GM19035 (cell line): ENCODE measurements around the gene MYO9A.
"Not testable (repeated sequence)": the region's sequence is repeated elsewhere in the genome, so short reads cannot be mapped to it uniquely, and the experiment has no call there.

Source experiments
- ATAC-seq: cut with Tn5 transposase; IDR thresholded peaks from one replicate; pipeline ENCODE4 v1.9.1; 2021; ENCODE audit not compliant: unreplicated experiment

The MYO9A gene

GRCh38 chr15:72053297-72053696 lies 64.7 kb downstream of the MYO9A start:
- not testable (repeated sequence) for ATAC-seq

- no peak for ATAC-seq
Observed at GRCh38 chr15:72050700-72051099, 67.2 kb downstream of the MYO9A start.

GRCh38 chr15:72047020-72047419 lies 70.9 kb downstream of the MYO9A start:
- ATAC-seq = no peak

- no peak for ATAC-seq
Observed at GRCh38 chr15:72044956-72045355, 73.0 kb downstream of the MYO9A start.

GRCh38 chr15:72042865-72043264 lies 75.1 kb downstream of the MYO9A start:
- no peak for ATAC-seq

- no peak for ATAC-seq
Observed at GRCh38 chr15:72042054-72042453, 75.9 kb downstream of the MYO9A start.

- no peak for ATAC-seq
Observed at GRCh38 chr15:72037321-72037720, 80.6 kb downstream of the MYO9A start.

GRCh38 chr15:72034859-72035650 lies 82.9 kb downstream of the MYO9A start:
- ATAC-seq = no peak

GRCh38 chr15:72034351-72034750 lies 83.6 kb downstream of the MYO9A start:
- ATAC-seq = no peak

GRCh38 chr15:72033711-72034110 lies 84.2 kb downstream of the MYO9A start:
- ATAC-seq = no peak

- ATAC-seq = no peak
Observed at GRCh38 chr15:72033285-72033684, 84.7 kb downstream of the MYO9A start.

- no peak for ATAC-seq
Observed at GRCh38 chr15:72021604-72022003, 96.3 kb downstream of the MYO9A start.

GRCh38 chr15:72020799-72021198 lies 97.2 kb downstream of the MYO9A start:
- ATAC-seq = no peak

GRCh38 chr15:72014555-72014954 lies 103.4 kb downstream of the MYO9A start:
- ATAC-seq = not testable (repeated sequence)

GRCh38 chr15:72013703-72014102 lies 104.2 kb downstream of the MYO9A start:
- no peak for ATAC-seq

GRCh38 chr15:72011302-72011942 lies 106.5 kb downstream of the MYO9A start:
- ATAC-seq = no peak

GRCh38 chr15:72009222-72009621 lies 108.7 kb downstream of the MYO9A start:
- ATAC-seq = no peak

- ATAC-seq = no peak
Observed at GRCh38 chr15:72006382-72006781, 111.6 kb downstream of the MYO9A start.

GRCh38 chr15:72005483-72005882 lies 112.5 kb downstream of the MYO9A start:
- no peak for ATAC-seq

GRCh38 chr15:71999807-72000206 lies 118.1 kb downstream of the MYO9A start:
- no peak for ATAC-seq

- ATAC-seq = not testable (repeated sequence)
Observed at GRCh38 chr15:71998717-71999116, 119.2 kb downstream of the MYO9A start.

- no peak for ATAC-seq
Observed at GRCh38 chr15:71997691-71998090, 120.3 kb downstream of the MYO9A start.

GRCh38 chr15:71975816-71976150 lies 142.2 kb downstream of the MYO9A start:
- ATAC-seq = no peak
